Measurements from ENCODE around the gene SRRD.

DNA sequence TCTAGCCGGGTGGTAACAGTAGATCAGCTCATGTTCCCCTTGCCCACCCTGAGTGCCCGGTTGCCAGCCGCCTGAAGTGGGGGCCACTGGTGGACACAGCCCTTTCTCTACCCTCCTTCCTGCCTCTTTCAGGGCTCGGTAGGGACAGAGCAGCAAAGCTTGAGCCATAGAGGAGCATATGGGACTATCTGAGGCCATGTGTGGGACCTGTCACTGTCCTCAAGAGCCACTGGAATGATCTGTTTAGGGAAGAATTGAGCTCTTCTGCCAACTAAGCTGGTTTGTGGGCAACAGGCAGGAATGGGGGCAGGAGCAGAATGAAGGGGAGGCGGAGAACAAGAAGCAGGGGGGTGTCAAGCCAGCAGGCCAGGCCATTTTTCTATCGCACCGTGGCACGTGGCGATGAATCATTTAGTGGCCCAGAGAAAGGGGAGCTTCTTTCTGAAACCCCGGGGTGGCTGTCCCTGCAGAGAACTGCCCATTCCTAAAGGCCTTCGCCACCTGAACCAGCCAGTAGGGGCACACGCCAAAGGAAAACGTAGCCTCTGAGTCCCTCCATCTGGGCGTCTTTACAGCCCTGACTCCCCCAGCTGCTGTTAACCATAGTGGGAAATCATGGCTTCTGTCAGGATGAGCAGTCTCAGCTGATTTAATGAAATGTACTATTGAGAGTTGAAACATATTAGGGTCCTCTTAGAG lies 45.8 kb upstream of the SRRD start:
- TF ChIP-seq CTCF (IDR thresholded peaks at IDR 0.05) (no peak), POLR2A (IDR thresholded peaks at IDR 0.05) (no peak)

All from esophagus squamous epithelium (tissue), 4 donors.